Gastrocnemius medialis (tissue), 4 donors: ENCODE results near the gene COX10. TPM values are rescaled to one million over a fixed set of nuclear protein-coding genes. Genes with fewer than 3 reads are reported as not detected.
"Not testable (repeated sequence)": the region's sequence is repeated elsewhere in the genome, so short reads cannot be mapped to it uniquely, and the experiment has no call there.

Experiments
- ATAC-seq, 2 donors: fragments of 150-250 bp; one replicate each; pipeline ENCODE4 v1.9.1; 2016
- DNase-seq, 2 donors: peaks; one replicate each; pipeline ENCODE4 v3.0.0-alpha.2; 2019
- H3K27ac ChIP-seq, 4 donors: fragments of 200-600 bp; sonication (generic); 1 replicate in 1 of 4; 2 replicates in 3 of 4; pipeline ENCODE4 v1.5.1; 2016 to 2018; ENCODE audit warnings: mild to moderate bottlenecking in 2 of 4, moderate library complexity in 1 of 4
- H3K27me3 ChIP-seq, 3 donors: fragments of 200-600 bp; sonication (generic) in 2 of 3; 1 replicate in 1 of 3; 2 replicates in 2 of 3; pipeline versions ENCODE4 v1.5.1 to v1.6.0; 2016 to 2019; ENCODE audit warnings: mild to moderate bottlenecking in 1 of 3, moderate library complexity in 1 of 3
- H3K36me3 ChIP-seq, 2 donors: fragments of 200-600 bp; sonication (generic) in 1 of 2; one replicate each; pipeline ENCODE4 v1.5.1; 2017 to 2018
- H3K4me1 ChIP-seq, 2 donors: fragments of 200-600 bp; sonication (generic) in 1 of 2; one replicate each; pipeline ENCODE4 v1.5.1; 2016 to 2017; ENCODE audit warnings: mild to moderate bottlenecking in 2 of 2
- H3K4me3 ChIP-seq, 4 donors: fragments of 200-600 bp; sonication (generic) in 3 of 4; 1 replicate in 1 of 4; 2 replicates in 3 of 4; pipeline ENCODE4 v1.5.1; 2016 to 2019; ENCODE audit warnings: mild to moderate bottlenecking in 2 of 4
- H3K9me3 ChIP-seq, 3 donors: fragments of 200-600 bp; sonication (generic) in 2 of 3; 1 replicate in 1 of 3; 2 replicates in 2 of 3; pipeline ENCODE4 v1.5.1; 2016 to 2019
- CTCF ChIP-seq, 5 experiments: fragments of 450-650 bp in 3 of 5; fragments of 200-600 bp in 2 of 5; sonication (generic) in 2 of 5; IDR thresholded peaks in 4 of 5; conservative IDR thresholded peaks in 1 of 5; 1 replicate in 4 of 5; 2 replicates in 1 of 5; pipeline ENCODE4 v1.5.1; 2016 to 2019; ENCODE audit warnings: antibody characterized with exemption in 5 of 5, mild to moderate bottlenecking in 3 of 5, moderate library complexity in 3 of 5
- POLR2A ChIP-seq, 2 donors: fragments of 450-650 bp; IDR thresholded peaks; one replicate each; pipeline ENCODE4 v1.6.1; 2017; ENCODE audit warnings: antibody characterized with exemption in 2 of 2, mild to moderate bottlenecking in 2 of 2, moderate library complexity in 2 of 2
- in situ Hi-C, 4 donors: fragments of 200-750 bp; cut with MboI; loops; one replicate each; pipeline versions ENCODE4 v1.15.0 to v1.8.0; 2017; ENCODE audit warnings: low sequenced_read_pairs in 4 of 4
- intact Hi-C: fragments of 100-400 bp; cut with DNase I; formaldehyde crosslinking; loops from one replicate; pipeline ENCODE4 v1.15.1; 2023; ENCODE audit warnings: low total_unique reads
- total RNA-seq, 4 donors: library from RNA; depleted of rRNA; stranded (reverse); fragments of >200 nt; gene quantifications; one replicate each; pipeline versions ENCODE4 v1.1.0 to v1.2.3, GENCODE V29; 2016

The COX10 gene
- total RNA-seq, 4 donors from 2014 or later: 70.6 to 123 (median 87.3) TPM

- intact Hi-C loops: no loop called here
- TF ChIP-seq CTCF (IDR thresholded peaks at IDR 0.05 in 4 of 5, conservative IDR thresholded peaks at IDR 0.05 in 1 of 5) (no peak), POLR2A (IDR thresholded peaks at IDR 0.05) (no peak)
- ATAC-seq: no peak
Measured at GRCh38 chr17:14168582-14168981, 99.3 kb downstream of the COX10 start.

GRCh38 chr17:14169287-14169686 lies 100.0 kb downstream of the COX10 start:
- intact Hi-C loops (no loop called here), in situ Hi-C loops (no loop called here)
- H3K27me3 ChIP-seq: no peaks in the 10 kb centered on the region
- no peak for DNase-seq
- peaks cover 0 to 3% (median 0%) of the 10 kb centered on the region in 3 donors for H3K9me3 ChIP-seq
- H3K27ac ChIP-seq: no peak overlapping the region
- H3K4me3 ChIP-seq: no peak overlapping the region
- no peaks in the 10 kb centered on the region for H3K4me1 ChIP-seq
- no peak for ATAC-seq
- TF ChIP-seq POLR2A (IDR thresholded peaks at IDR 0.05) (no peak), CTCF (IDR thresholded peaks at IDR 0.05 in 4 of 5, conservative IDR thresholded peaks at IDR 0.05 in 1 of 5) (no peak)
- H3K36me3 ChIP-seq: no peaks in the 10 kb centered on the region

More at GRCh38 chr17:14168582-14168981, 99.3 kb downstream of the COX10 start:
- no peaks in the 10 kb centered on the region for H3K27me3 ChIP-seq
- no peaks in the 10 kb centered on the region for H3K4me1 ChIP-seq
- H3K36me3 ChIP-seq: no peaks in the 10 kb centered on the region
- peaks cover 0 to 3% (median 0%) of the 10 kb centered on the region in 3 donors for H3K9me3 ChIP-seq
- in situ Hi-C loops: no loop called here
- no peak overlapping the region for H3K27ac ChIP-seq
- no peak for DNase-seq
- no peak overlapping the region for H3K4me3 ChIP-seq

GRCh38 chr17:14169901-14170300 lies 100.6 kb downstream of the COX10 start:
- Histone ChIP-seq H3K27ac (no peak overlapping the region), H3K4me3 (no peak overlapping the region), H3K4me1 (no peaks in the 10 kb centered on the region), H3K27me3 (no peaks in the 10 kb centered on the region), H3K9me3 (peaks cover 0 to 3% (median 0%) of the 10 kb centered on the region in 3 donors), H3K36me3 (no peaks in the 10 kb centered on the region)
- TF ChIP-seq POLR2A (IDR thresholded peaks at IDR 0.05) (no peak), CTCF (IDR thresholded peaks at IDR 0.05 in 4 of 5, conservative IDR thresholded peaks at IDR 0.05 in 1 of 5) (no peak)
- intact Hi-C loops: no loop called here
- in situ Hi-C loops: no loop called here
- DNase-seq (no peak), ATAC-seq (no peak)

GRCh38 chr17:14176989-14177388 lies 107.7 kb downstream of the COX10 start:
- H3K4me1 ChIP-seq, intact Hi-C loops, H3K4me3 ChIP-seq, DNase-seq, H3K36me3 ChIP-seq, H3K27ac ChIP-seq, in situ Hi-C loops, H3K27me3 ChIP-seq, H3K9me3 ChIP-seq, ATAC-seq: not testable (repeated sequence)

- H3K9me3 ChIP-seq, intact Hi-C loops, DNase-seq, H3K27me3 ChIP-seq, H3K4me1 ChIP-seq, H3K4me3 ChIP-seq, ATAC-seq, H3K36me3 ChIP-seq, H3K27ac ChIP-seq, in situ Hi-C loops: not testable (repeated sequence)
Measured at GRCh38 chr17:14177801-14178200, 108.5 kb downstream of the COX10 start.

GRCh38 chr17:14179951-14180350 lies 110.6 kb downstream of the COX10 start:
- in situ Hi-C loops, ATAC-seq, H3K27ac ChIP-seq, DNase-seq, H3K4me1 ChIP-seq, H3K36me3 ChIP-seq, H3K9me3 ChIP-seq, H3K27me3 ChIP-seq, intact Hi-C loops, H3K4me3 ChIP-seq: not testable (repeated sequence)

GRCh38 chr17:14182084-14182483 lies 112.8 kb downstream of the COX10 start:
- H3K27ac ChIP-seq, H3K27me3 ChIP-seq, in situ Hi-C loops, H3K9me3 ChIP-seq, DNase-seq, intact Hi-C loops, H3K4me1 ChIP-seq, H3K4me3 ChIP-seq, H3K36me3 ChIP-seq, ATAC-seq: not testable (repeated sequence)

GRCh38 chr17:14184536-14184935 lies 115.2 kb downstream of the COX10 start:
- ATAC-seq, H3K27me3 ChIP-seq, H3K4me1 ChIP-seq, H3K4me3 ChIP-seq, H3K9me3 ChIP-seq, DNase-seq, H3K36me3 ChIP-seq, in situ Hi-C loops, H3K27ac ChIP-seq, intact Hi-C loops: not testable (repeated sequence)

GRCh38 chr17:14186443-14186842 lies 117.1 kb downstream of the COX10 start:
- H3K27me3 ChIP-seq, ATAC-seq, H3K27ac ChIP-seq, H3K4me1 ChIP-seq, H3K36me3 ChIP-seq, intact Hi-C loops, H3K4me3 ChIP-seq, DNase-seq, in situ Hi-C loops, H3K9me3 ChIP-seq: not testable (repeated sequence)
